HepG2 (cell line): ENCODE measurements around the gene PIGZ. TPM values are rescaled to one million over a fixed set of nuclear protein-coding genes. Genes with fewer than 3 reads are reported as not detected.

Experiments used
- ARID4A ChIP-seq: sonication (generic); formaldehyde crosslinking; IDR thresholded peaks from 2 replicates; pipeline ENCODE4 v1.5.0; 2020; ENCODE audit warnings: mild to moderate bottlenecking, missing genetic modification reagents, borderline replicate concordance
- ATF7-NPFF ChIP-seq: sonication (generic); formaldehyde crosslinking; IDR thresholded peaks from 2 replicates; pipeline ENCODE4 v1.8.1; 2023; ENCODE audit warnings: mild to moderate bottlenecking, low read depth, missing genetic modification reagents, moderate library complexity
- BORCS8-MEF2B ChIP-seq: sonication (generic); formaldehyde crosslinking; IDR thresholded peaks from 2 replicates; pipeline ENCODE4 v1.8.0; 2022; ENCODE audit warnings: mild to moderate bottlenecking, missing genetic modification reagents
- CCDC6 ChIP-seq: sonication (generic); formaldehyde crosslinking; IDR thresholded peaks from 2 replicates; pipeline ENCODE4 v1.8.1; 2022; ENCODE audit warnings: mild to moderate bottlenecking, missing genetic modification reagents, moderate library complexity
- ETV5 ChIP-seq: IDR thresholded peaks from 2 replicates; pipeline ENCODE4 v1.6.1; 2018; ENCODE audit warnings: missing biosample characterization, missing genetic modification reagents, inconsistent platforms, borderline replicate concordance
- KAT8 ChIP-seq: IDR thresholded peaks from 2 replicates; pipeline ENCODE4 v1.6.1; 2016; ENCODE audit warnings: missing genetic modification reagents, missing compliant biosample characterization
- LCORL ChIP-seq, 2 experiments: fragments of 450-650 bp in 1 of 2; sonication (generic) in 1 of 2; formaldehyde crosslinking in 1 of 2; IDR thresholded peaks; 2 replicates each; pipeline versions ENCODE4 v1.5.0 to v1.6.1; 2017 to 2020; ENCODE audit warnings: antibody characterized with exemption in 1 of 2, missing genetic modification reagents in 1 of 2
- MAFG ChIP-seq: sonication (generic); formaldehyde crosslinking; IDR thresholded peaks from 2 replicates; pipeline ENCODE4 v1.5.1; 2020; ENCODE audit warnings: mild to moderate bottlenecking, missing genetic modification reagents
- MEIS1 ChIP-seq: sonication (generic); formaldehyde crosslinking; IDR thresholded peaks from 2 replicates; pipeline ENCODE4 v1.9.0; 2021; ENCODE audit warnings: mild to moderate bottlenecking, missing genetic modification reagents, moderate library complexity, borderline replicate concordance
- MLXIP ChIP-seq: sonication (generic); formaldehyde crosslinking; IDR thresholded peaks from 2 replicates; pipeline ENCODE4 v1.9.0; 2021; ENCODE audit warnings: missing genetic modification reagents, borderline replicate concordance
- MTA1 ChIP-seq: sonication (generic); formaldehyde crosslinking; IDR thresholded peaks from 2 replicates; pipeline ENCODE4 v1.4.0; 2020; ENCODE audit warnings: missing genetic modification reagents, mild to moderate bottlenecking, borderline replicate concordance
- MXD4 ChIP-seq: IDR thresholded peaks from 2 replicates; pipeline ENCODE4 v1.6.1; 2016; ENCODE audit warnings: mild to moderate bottlenecking, missing biosample characterization, missing genetic modification reagents
- NR2F6 ChIP-seq, 2 experiments: IDR thresholded peaks; 2 replicates each; pipeline ENCODE4 v1.6.1; 2016; ENCODE audit warnings: antibody characterized with exemption in 1 of 2, mild to moderate bottlenecking in 1 of 2
- SP2 ChIP-seq: sonication (generic); formaldehyde crosslinking; IDR thresholded peaks from 2 replicates; pipeline ENCODE4 v1.5.1; 2020; ENCODE audit warnings: mild to moderate bottlenecking, missing genetic modification reagents
- TOPORS ChIP-seq: sonication (generic); formaldehyde crosslinking; IDR thresholded peaks from 2 replicates; pipeline ENCODE4 v1.8.0; 2023; ENCODE audit warnings: mild to moderate bottlenecking, missing genetic modification reagents
- ZFP37 ChIP-seq: sonication (generic); formaldehyde crosslinking; IDR thresholded peaks from 2 replicates; pipeline ENCODE4 v1.4.0; 2020; ENCODE audit warnings: missing genetic modification reagents, borderline replicate concordance
- ZFY ChIP-seq: sonication (generic); formaldehyde crosslinking; IDR thresholded peaks from 2 replicates; pipeline ENCODE4 v1.4.0; 2020; ENCODE audit warnings: missing genetic modification reagents
- ZNF709 ChIP-seq: sonication (generic); formaldehyde crosslinking; IDR thresholded peaks from 2 replicates; pipeline ENCODE4 v1.5.0; 2020; ENCODE audit warnings: mild to moderate bottlenecking, missing genetic modification reagents
- ZNF768 ChIP-seq: sonication (generic); formaldehyde crosslinking; IDR thresholded peaks from 2 replicates; pipeline ENCODE4 v1.4.0; 2020; ENCODE audit warnings: missing genetic modification reagents
- polyA plus RNA-seq, 8 experiments: library from polyadenylated mRNA; depleted of rRNA in 3 of 8; stranded (reverse) in 7 of 8; unstranded in 1 of 8; fragments of >200 nt; fragmentation: Illumina TruSeq in 4 of 8; extraction: Trizol in 4 of 8; gene quantifications; 2 replicates each; pipeline versions ENCODE4 v1.2.1 to v1.2.3, GENCODE V29; 2011 to 2016; ENCODE audit warnings: low read depth in 4 of 8, missing spikeins in 1 of 8, mixed read lengths in 1 of 8; ENCODE audit not compliant: insufficient read depth in 1 of 8
- total RNA-seq, 5 experiments: library from RNA; depleted of rRNA; stranded (reverse); fragments of >200 nt; fragmentation: Illumina TruSeq; extraction: Trizol; gene quantifications; 2 replicates each; pipeline ENCODE4 v1.2.3, GENCODE V29; 2016; ENCODE audit warnings: low read depth in 1 of 5
- TF ChIP-seq, protein P1 (sequence below): sonication (generic); formaldehyde crosslinking; IDR thresholded peaks from 2 replicates; pipeline ENCODE4 v1.8.1; 2023; ENCODE audit warnings: missing genetic modification reagents, inconsistent platforms, borderline replicate concordance

The PIGZ gene
- total and polyA plus RNA-seq, 2 of the 13 experiments (the other 11 are each of a cell fraction or from before 2014, with no cell fraction given): 4.7 to 60.5 TPM

DNA sequence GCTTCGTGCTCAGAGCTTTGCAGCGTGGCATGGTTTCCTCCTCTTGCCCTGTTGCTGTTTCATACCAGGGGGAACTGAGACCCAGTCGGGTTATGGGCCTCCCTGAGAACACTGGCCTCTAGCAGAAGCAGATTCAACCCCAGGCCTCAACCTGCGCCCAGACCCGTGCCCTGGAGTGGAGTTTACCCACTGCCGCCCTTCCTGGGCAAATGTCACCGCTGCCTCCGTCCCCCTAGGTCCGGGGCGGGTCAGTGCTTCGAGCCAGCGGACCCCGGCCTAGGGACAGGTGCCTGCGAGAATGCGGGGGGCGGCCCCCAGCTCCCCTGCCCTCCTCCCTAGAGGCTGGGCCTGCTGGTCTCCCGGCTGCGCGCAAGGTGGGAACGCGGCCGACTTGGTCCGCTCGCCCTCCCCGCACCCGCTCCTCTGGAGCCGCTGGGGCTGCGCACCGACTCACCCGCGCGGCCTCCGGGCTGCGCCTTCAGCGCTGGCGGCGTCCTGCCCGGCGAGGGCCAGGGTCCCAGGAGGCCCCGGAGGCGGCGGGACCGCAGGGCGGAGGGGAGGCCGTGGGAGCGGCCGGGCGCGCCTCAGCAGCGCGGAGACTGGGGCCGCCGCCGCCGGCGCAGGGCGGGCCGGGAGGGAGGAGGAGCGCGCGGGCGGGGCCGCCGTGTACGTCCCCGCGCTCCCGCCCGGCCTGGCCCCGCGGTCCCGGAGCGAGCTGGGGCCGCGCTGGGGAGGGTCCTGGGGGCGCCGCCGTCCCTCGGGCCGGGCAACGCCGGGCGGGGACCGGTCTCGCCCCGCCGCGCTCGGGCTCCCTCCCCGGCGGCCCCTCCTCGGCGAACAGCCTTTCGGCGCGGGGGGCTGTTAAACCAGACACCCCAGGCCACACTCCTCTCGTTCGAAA lies at the start of gene PIGZ (continued):
- TF ChIP-seq MLXIP (no peak), ATF7-NPFF (CRISPR knock-in tag) (peak; percentile 73; the same call in 1 of the 2 replicates), MEIS1 (peak; percentile 22; the same call in 1 of the 2 replicates), MXD4 (CRISPR knock-in tag) (0 out of 2 replicates have a peak, but pooled peaks have one; percentile 19), MAFG (CRISPR knock-in tag) (peak; percentile 66; the same call in 1 of the 2 replicates), KAT8 (CRISPR knock-in tag) (no peak), BORCS8-MEF2B (peak; percentile 52; the same call in 1 of the 2 replicates), LCORL (IDR thresholded peaks at IDR 0.05) (no peak), LCORL (CRISPR knock-in tag; IDR thresholded peaks at IDR 0.05) (no peak), ZFP37 (CRISPR knock-in tag) (no peak), ZNF768 (CRISPR knock-in tag) (peak; percentile 38; the same call in 1 of the 2 replicates), ETV5 (CRISPR knock-in tag) (0 out of 2 replicates have a peak, but pooled peaks have one; percentile 11), CCDC6 (peak; percentile 88; the same call in 1 of the 2 replicates), ZNF709 (CRISPR knock-in tag) (0 out of 2 replicates have a peak, but pooled peaks have one; percentile 83), ZFY (CRISPR knock-in tag) (peak; percentile 78), MTA1 (CRISPR knock-in tag) (no peak), SP2 (CRISPR knock-in tag) (no peak), TOPORS (0 out of 2 replicates have a peak, but pooled peaks have one; percentile 48), ARID4A (peak; percentile 47; the same call in 1 of the 2 replicates), NR2F6 (IDR thresholded peaks at IDR 0.05) (no peak), NR2F6 (CRISPR knock-in tag; IDR thresholded peaks at IDR 0.05) (no peak)
- TF ChIP-seq, protein P1, sequence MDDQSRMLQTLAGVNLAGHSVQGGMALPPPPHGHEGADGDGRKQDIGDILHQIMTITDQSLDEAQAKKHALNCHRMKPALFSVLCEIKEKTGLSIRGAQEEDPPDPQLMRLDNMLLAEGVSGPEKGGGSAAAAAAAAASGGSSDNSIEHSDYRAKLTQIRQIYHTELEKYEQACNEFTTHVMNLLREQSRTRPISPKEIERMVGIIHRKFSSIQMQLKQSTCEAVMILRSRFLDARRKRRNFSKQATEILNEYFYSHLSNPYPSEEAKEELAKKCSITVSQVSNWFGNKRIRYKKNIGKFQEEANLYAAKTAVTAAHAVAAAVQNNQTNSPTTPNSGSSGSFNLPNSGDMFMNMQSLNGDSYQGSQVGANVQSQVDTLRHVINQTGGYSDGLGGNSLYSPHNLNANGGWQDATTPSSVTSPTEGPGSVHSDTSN (CRISPR knock-in tag): no peak
